HepG2 (cell line): Measurements from ENCODE around the gene FCN1.

Source experiments
- AHR ChIP-seq: IDR thresholded peaks from 2 replicates; pipeline ENCODE4 v1.6.1; 2018; ENCODE audit warnings: missing genetic modification reagents, missing compliant biosample characterization
- DNMT3B ChIP-seq: conservative IDR thresholded peaks from 2 replicates; pipeline ENCODE4 v1.6.1; 2016; ENCODE audit warnings: missing biosample characterization, control low read depth
- FLYWCH1 ChIP-seq: sonication (generic); formaldehyde crosslinking; IDR thresholded peaks from 2 replicates; pipeline ENCODE4 v1.8.1; 2023; ENCODE audit warnings: mild to moderate bottlenecking, missing genetic modification reagents
- MAZ ChIP-seq, 2 experiments: sonication (generic) in 1 of 2; formaldehyde crosslinking in 1 of 2; IDR thresholded peaks; 2 replicates each; pipeline versions ENCODE4 v1.5.0 to v1.6.1; 2012 to 2020; ENCODE audit warnings: low read depth in 2 of 2, mild to moderate bottlenecking in 2 of 2, borderline replicate concordance in 1 of 2, improper control_type of control experiment in 1 of 2, low read length in 1 of 2, missing genetic modification reagents in 1 of 2, moderate library complexity in 1 of 2
- NCOA5 ChIP-seq: sonication (generic); formaldehyde crosslinking; IDR thresholded peaks from 2 replicates; pipeline ENCODE4 v1.4.0; 2020; ENCODE audit warnings: missing genetic modification reagents
- ZFX ChIP-seq: sonication (generic); formaldehyde crosslinking; IDR thresholded peaks from 2 replicates; pipeline ENCODE4 v1.4.0; 2020; ENCODE audit warnings: mild to moderate bottlenecking, low read depth, missing genetic modification reagents, moderate library complexity
- ZIK1 ChIP-seq: sonication (generic); formaldehyde crosslinking; IDR thresholded peaks from 2 replicates; pipeline ENCODE4 v1.5.0; 2020; ENCODE audit warnings: mild to moderate bottlenecking, low read depth, missing genetic modification reagents, borderline replicate concordance
- ZNF235 ChIP-seq: sonication (generic); formaldehyde crosslinking; IDR thresholded peaks from 2 replicates; pipeline ENCODE4 v1.8.1; 2023; ENCODE audit warnings: mild to moderate bottlenecking, missing genetic modification reagents, borderline replicate concordance
- TF ChIP-seq, protein P1 (sequence below): sonication (generic); formaldehyde crosslinking; IDR thresholded peaks from 2 replicates; pipeline ENCODE4 v1.5.0; 2020; ENCODE audit warnings: mild to moderate bottlenecking, missing genetic modification reagents, moderate library complexity
- TF ChIP-seq, protein P2 (sequence below), 2 experiments: sonication (generic) in 1 of 2; formaldehyde crosslinking in 1 of 2; IDR thresholded peaks; 2 replicates each; pipeline versions ENCODE4 v1.4.0 to v1.6.1; 2018 to 2020; ENCODE audit warnings: missing genetic modification reagents in 2 of 2, borderline replicate concordance in 1 of 2, low read depth in 1 of 2, mild to moderate bottlenecking in 1 of 2, missing biosample characterization in 1 of 2
- TF ChIP-seq, protein P3 (sequence below): IDR thresholded peaks from 2 replicates; pipeline ENCODE4 v1.6.1; 2016; ENCODE audit warnings: low read depth, missing genetic modification reagents, missing compliant biosample characterization
- TF ChIP-seq, protein P4 (sequence below): sonication (generic); formaldehyde crosslinking; IDR thresholded peaks from 2 replicates; pipeline ENCODE4 v1.9.0; 2022; ENCODE audit warnings: missing genetic modification reagents, mild to moderate bottlenecking, borderline replicate concordance

DNA sequence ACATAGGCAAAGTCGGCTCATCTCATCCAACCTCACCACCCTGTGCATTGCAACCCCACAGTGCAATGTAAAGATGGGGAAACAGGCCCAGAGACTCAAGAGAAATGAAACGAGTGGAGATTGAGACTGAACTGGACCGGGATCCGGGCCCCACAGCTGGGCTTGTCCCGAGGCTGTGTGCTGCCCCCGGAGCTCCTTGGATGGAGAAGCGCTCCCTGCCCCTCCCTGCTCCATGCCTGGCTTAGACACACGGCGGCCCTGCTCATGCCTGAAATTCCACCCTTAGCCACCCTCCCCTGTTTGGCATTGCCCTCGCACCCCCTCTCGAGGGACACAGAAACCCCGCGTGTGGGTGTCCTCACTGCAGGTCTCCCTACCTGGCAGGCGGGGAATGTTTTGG lies 27.2 kb upstream of the FCN1 start:
- TF ChIP-seq AHR (CRISPR knock-in tag) (no peak), FLYWCH1 (CRISPR knock-in tag) (no peak), MAZ (IDR thresholded peaks at IDR 0.05; ENCODE audit: borderline replicate concordance, low read depth, low read length) (no peak), MAZ (CRISPR knock-in tag; IDR thresholded peaks at IDR 0.05; ENCODE audit: low read depth) (no peak), NCOA5 (no peak), ZNF235 (CRISPR knock-in tag) (no peak), ZFX (no peak), DNMT3B (CRISPR knock-in tag) (no peak), ZIK1 (CRISPR knock-in tag) (no peak)
- TF ChIP-seq, protein P1, sequence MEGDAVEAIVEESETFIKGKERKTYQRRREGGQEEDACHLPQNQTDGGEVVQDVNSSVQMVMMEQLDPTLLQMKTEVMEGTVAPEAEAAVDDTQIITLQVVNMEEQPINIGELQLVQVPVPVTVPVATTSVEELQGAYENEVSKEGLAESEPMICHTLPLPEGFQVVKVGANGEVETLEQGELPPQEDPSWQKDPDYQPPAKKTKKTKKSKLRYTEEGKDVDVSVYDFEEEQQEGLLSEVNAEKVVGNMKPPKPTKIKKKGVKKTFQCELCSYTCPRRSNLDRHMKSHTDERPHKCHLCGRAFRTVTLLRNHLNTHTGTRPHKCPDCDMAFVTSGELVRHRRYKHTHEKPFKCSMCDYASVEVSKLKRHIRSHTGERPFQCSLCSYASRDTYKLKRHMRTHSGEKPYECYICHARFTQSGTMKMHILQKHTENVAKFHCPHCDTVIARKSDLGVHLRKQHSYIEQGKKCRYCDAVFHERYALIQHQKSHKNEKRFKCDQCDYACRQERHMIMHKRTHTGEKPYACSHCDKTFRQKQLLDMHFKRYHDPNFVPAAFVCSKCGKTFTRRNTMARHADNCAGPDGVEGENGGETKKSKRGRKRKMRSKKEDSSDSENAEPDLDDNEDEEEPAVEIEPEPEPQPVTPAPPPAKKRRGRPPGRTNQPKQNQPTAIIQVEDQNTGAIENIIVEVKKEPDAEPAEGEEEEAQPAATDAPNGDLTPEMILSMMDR (CRISPR knock-in tag), result no peak
- TF ChIP-seq, protein P2, sequence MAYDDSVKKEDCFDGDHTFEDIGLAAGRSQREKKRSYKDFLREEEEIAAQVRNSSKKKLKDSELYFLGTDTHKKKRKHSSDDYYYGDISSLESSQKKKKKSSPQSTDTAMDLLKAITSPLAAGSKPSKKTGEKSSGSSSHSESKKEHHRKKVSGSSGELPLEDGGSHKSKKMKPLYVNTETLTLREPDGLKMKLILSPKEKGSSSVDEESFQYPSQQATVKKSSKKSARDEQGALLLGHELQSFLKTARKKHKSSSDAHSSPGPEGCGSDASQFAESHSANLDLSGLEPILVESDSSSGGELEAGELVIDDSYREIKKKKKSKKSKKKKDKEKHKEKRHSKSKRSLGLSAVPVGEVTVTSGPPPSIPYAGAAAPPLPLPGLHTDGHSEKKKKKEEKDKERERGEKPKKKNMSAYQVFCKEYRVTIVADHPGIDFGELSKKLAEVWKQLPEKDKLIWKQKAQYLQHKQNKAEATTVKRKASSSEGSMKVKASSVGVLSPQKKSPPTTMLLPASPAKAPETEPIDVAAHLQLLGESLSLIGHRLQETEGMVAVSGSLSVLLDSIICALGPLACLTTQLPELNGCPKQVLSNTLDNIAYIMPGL (CRISPR knock-in tag; IDR thresholded peaks at IDR 0.05; ENCODE audit: borderline replicate concordance in 1 of 2, low read depth in 1 of 2), result no peak
- TF ChIP-seq, protein P3, sequence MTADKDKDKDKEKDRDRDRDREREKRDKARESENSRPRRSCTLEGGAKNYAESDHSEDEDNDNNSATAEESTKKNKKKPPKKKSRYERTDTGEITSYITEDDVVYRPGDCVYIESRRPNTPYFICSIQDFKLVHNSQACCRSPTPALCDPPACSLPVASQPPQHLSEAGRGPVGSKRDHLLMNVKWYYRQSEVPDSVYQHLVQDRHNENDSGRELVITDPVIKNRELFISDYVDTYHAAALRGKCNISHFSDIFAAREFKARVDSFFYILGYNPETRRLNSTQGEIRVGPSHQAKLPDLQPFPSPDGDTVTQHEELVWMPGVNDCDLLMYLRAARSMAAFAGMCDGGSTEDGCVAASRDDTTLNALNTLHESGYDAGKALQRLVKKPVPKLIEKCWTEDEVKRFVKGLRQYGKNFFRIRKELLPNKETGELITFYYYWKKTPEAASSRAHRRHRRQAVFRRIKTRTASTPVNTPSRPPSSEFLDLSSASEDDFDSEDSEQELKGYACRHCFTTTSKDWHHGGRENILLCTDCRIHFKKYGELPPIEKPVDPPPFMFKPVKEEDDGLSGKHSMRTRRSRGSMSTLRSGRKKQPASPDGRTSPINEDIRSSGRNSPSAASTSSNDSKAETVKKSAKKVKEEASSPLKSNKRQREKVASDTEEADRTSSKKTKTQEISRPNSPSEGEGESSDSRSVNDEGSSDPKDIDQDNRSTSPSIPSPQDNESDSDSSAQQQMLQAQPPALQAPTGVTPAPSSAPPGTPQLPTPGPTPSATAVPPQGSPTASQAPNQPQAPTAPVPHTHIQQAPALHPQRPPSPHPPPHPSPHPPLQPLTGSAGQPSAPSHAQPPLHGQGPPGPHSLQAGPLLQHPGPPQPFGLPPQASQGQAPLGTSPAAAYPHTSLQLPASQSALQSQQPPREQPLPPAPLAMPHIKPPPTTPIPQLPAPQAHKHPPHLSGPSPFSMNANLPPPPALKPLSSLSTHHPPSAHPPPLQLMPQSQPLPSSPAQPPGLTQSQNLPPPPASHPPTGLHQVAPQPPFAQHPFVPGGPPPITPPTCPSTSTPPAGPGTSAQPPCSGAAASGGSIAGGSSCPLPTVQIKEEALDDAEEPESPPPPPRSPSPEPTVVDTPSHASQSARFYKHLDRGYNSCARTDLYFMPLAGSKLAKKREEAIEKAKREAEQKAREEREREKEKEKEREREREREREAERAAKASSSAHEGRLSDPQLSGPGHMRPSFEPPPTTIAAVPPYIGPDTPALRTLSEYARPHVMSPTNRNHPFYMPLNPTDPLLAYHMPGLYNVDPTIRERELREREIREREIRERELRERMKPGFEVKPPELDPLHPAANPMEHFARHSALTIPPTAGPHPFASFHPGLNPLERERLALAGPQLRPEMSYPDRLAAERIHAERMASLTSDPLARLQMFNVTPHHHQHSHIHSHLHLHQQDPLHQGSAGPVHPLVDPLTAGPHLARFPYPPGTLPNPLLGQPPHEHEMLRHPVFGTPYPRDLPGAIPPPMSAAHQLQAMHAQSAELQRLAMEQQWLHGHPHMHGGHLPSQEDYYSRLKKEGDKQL (CRISPR knock-in tag), result no peak
- TF ChIP-seq, protein P4, sequence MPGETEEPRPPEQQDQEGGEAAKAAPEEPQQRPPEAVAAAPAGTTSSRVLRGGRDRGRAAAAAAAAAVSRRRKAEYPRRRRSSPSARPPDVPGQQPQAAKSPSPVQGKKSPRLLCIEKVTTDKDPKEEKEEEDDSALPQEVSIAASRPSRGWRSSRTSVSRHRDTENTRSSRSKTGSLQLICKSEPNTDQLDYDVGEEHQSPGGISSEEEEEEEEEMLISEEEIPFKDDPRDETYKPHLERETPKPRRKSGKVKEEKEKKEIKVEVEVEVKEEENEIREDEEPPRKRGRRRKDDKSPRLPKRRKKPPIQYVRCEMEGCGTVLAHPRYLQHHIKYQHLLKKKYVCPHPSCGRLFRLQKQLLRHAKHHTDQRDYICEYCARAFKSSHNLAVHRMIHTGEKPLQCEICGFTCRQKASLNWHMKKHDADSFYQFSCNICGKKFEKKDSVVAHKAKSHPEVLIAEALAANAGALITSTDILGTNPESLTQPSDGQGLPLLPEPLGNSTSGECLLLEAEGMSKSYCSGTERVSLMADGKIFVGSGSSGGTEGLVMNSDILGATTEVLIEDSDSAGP (CRISPR knock-in tag), result no peak
